ENCODE results near the gene KLHL20. TPM values are rescaled to one million over a fixed set of nuclear protein-coding genes. Genes with fewer than 3 reads are reported as not detected.
A peak's percentile ranks its signal among the peaks of the same experiment; 100 is the strongest.
"Not testable (repeated sequence)": the region's sequence is repeated elsewhere in the genome, so short reads cannot be mapped to it uniquely, and the experiment has no call there.

The KLHL20 gene
- total RNA-seq, 1 experiment from 2014 or later = 27.7 TPM

- DNase-seq (ENCODE audit: low spot score) = no peak
These were observed 34.4 kb downstream of the KLHL20 start for GRCh38 chr1:173749137-173749536.

- no peak for DNase-seq (ENCODE audit: low spot score)
These were observed 39.0 kb downstream of the KLHL20 start for GRCh38 chr1:173753830-173754229.

- no peak for DNase-seq (ENCODE audit: low spot score)
These were observed 42.9 kb downstream of the KLHL20 start for GRCh38 chr1:173757666-173758065.

- DNase-seq (ENCODE audit: low spot score) = no peak
These were observed 43.3 kb downstream of the KLHL20 start for GRCh38 chr1:173758110-173758509.

GRCh38 chr1:173758980-173759379, 44.2 kb downstream of the KLHL20 start:
- DNase-seq (ENCODE audit: low spot score) = no peak

GRCh38 chr1:173764331-173764730, 49.5 kb downstream of the KLHL20 start:
- DNase-seq (ENCODE audit: low spot score) = not testable (repeated sequence)

- no peak for DNase-seq (ENCODE audit: low spot score)
These were observed 53.4 kb downstream of the KLHL20 start for GRCh38 chr1:173768206-173768605.

GRCh38 chr1:173768827-173769226, 54.0 kb downstream of the KLHL20 start:
- no peak for DNase-seq (ENCODE audit: low spot score)

GRCh38 chr1:173770330-173770729, 55.5 kb downstream of the KLHL20 start:
- DNase-seq (ENCODE audit: low spot score) = not testable (repeated sequence)

- no peak for DNase-seq (ENCODE audit: low spot score)
These were observed 56.8 kb downstream of the KLHL20 start for GRCh38 chr1:173771560-173771959.

- no peak for DNase-seq (ENCODE audit: low spot score)
These were observed 60.9 kb downstream of the KLHL20 start for GRCh38 chr1:173775578-173776226.

- peak; percentile 19 for DNase-seq (ENCODE audit: low spot score)
These were observed 65.2 kb downstream of the KLHL20 start for GRCh38 chr1:173779936-173780335.

- DNase-seq (ENCODE audit: low spot score) = no peak
These were observed 70.2 kb downstream of the KLHL20 start for GRCh38 chr1:173784997-173785396.

- no peak for DNase-seq (ENCODE audit: low spot score)
These were observed 75.1 kb downstream of the KLHL20 start for GRCh38 chr1:173789841-173790240.

- no peak for DNase-seq (ENCODE audit: low spot score)
These were observed 83.3 kb downstream of the KLHL20 start for GRCh38 chr1:173798078-173798477.

GRCh38 chr1:173799995-173800394, 85.2 kb downstream of the KLHL20 start:
- DNase-seq (ENCODE audit: low spot score) = not testable (repeated sequence)

- no peak for DNase-seq (ENCODE audit: low spot score)
These were observed 88.2 kb downstream of the KLHL20 start for GRCh38 chr1:173802961-173803360.

GRCh38 chr1:173813654-173814053, 98.9 kb downstream of the KLHL20 start:
- DNase-seq (ENCODE audit: low spot score) = not testable (repeated sequence)

- no peak for DNase-seq (ENCODE audit: low spot score)
These were observed 103.7 kb downstream of the KLHL20 start for GRCh38 chr1:173818459-173818858.

GRCh38 chr1:173821680-173822079, 106.9 kb downstream of the KLHL20 start:
- no peak for DNase-seq (ENCODE audit: low spot score)

GRCh38 chr1:173823781-173824314, 109.1 kb downstream of the KLHL20 start:
- DNase-seq (ENCODE audit: low spot score) = no peak

GRCh38 chr1:173824315-173825081, 109.7 kb downstream of the KLHL20 start, which contains the start of the genes CENPL and DARS2:
CENPL (minus strand) TSS chr1:173824883; CDS start chr1:173811299, 13,584 bp downstream.
DARS2 (plus strand) TSS chr1:173824673; CDS start chr1:173825230, 557 bp downstream.
- peak; percentile 99 for DNase-seq (ENCODE audit: low spot score)

GRCh38 chr1:173827611-173828010, 112.8 kb downstream of the KLHL20 start:
- DNase-seq (ENCODE audit: low spot score) = no peak
